Activated naive CD4-positive, alpha-beta T cell treated with Interleukin-2 at 50 U/mL for 16 hours (primary cell): ENCODE measurements around the gene TRAPPC12.
A peak's percentile ranks its signal among the peaks of the same experiment; 100 is the strongest.

Experiments
- DNase-seq: peaks from one replicate; pipeline ENCODE4 v3.0.0-alpha.2; 2020

The TRAPPC12 gene

DNA sequence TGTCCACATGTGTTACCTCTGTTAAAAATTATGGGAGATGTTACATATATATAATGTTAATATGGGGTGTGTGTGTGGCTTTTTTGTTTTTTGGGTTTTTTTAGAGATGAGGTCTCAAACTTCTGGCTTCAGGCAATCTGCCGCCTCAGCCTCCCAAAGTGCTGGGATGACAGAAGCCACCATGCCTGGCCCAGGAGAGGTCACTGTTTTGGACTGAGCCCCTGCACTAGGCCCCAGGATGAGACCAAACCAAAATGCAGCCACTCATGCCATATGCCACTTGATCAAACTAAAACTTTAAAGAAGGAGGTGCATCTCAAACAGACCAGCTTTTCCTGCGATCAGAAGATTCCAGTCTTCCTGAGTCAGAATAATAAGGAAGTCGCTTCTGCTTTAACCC is 137.3 kb downstream of the TRAPPC12 start:
- DNase-seq, result no peak

DNA sequence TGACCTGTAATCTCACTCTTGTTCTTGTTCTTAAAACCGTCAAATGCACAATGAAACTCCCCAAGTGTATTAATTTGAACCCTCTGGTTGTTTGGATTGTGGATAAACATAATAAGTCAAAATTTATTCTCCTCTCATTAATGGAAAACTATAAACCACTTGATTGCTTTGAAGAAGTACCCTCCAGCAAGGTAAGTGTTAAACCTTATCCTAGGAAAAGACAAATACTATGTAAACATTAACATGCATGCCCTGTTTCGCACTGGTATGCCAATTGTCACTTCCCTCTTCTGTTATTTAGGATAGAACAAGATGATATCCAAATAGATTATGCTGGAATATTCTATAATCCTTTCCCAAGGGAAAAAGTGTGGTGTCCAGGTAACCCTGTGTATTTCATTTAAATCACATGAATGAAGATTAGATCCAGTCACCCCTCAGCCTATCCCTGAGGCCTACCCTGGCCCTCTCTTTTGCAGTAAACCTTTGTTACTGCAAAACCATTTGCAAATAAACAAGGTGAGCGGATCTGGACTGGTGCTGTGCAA is 138.5 kb downstream of the TRAPPC12 start:
- DNase-seq, result no peak

DNA sequence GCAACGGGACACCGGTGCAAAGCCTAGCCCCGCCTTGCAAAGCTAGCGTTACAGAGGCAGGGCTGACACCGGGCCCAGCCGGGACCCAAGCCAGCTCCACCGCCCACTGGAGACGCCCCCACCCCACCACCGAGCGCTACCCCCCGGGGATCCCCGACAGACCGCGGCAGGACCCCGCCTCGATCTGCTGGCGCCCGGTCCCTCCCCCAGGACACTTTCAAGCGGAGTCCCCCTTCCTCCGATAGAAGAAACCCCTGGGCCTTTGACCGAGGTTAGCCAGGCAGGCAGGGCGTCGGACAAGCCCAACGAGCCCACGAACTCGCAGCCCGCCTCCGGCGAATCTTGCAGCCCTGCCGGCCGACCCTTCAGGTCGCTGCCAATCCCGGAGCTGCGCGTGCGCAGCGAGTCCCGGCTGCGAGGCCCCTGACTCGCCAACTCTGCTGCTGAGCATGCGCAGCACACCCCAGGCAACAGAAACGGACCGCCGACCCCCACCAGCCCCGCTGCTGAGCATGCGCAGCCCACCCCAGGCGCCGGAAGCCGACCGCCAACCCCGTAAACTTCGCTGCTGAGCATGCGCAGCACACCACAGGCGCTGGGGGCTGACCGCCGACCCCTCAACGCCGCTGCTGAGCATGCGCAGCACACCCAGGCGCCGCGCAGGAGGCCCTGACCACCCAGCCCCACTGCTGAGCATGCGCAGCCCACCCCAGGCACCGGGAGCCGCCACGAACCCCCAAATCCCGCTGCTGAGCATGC is 139.2 kb downstream of the TRAPPC12 start:
- DNase-seq, result peak; percentile 98

DNA sequence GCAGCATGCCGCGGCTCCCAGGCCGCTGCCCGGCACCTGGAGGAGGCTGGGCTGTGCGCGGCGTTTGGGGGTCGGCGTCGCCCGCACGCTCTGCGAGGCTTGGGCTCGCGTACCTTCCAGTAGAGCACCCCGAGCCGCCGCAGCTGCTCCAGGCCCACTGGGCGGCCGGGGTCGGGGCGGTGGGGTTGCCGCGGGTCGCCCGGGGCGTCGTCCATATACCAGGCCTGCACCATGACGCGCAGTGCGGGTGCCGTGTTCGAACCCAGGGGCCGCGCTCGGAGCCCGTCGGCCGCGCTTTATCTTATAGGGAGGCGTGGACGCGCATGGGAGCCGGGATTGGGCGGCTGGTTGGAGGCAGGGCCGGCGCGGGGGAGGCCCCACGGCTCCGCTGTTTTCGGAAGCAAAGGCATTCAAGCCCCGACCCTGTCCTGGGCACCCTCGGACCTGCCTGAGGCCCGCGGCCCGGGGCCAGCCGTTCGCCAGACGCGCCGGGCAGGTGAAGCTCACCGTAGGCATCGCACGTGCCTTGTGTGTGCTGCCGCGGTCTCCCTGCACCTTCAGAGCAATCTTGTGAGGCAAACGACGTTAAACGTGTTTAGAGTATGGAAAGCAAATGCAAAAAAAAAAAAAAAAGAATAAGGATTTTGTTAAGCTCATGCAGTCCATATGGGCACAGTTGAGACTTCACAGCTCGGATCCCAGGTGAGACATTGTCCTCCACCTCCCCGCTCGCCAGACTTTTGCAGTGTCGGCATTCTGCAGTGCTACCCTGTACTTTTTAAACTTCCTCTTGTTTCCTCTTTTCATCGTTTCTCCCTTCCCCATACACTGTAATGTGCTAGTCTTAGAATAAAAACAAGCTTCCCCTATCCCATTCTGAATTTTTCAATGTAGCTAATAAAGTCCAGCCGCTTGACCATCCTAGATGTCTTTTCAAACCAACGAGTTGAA is 140.0 kb downstream of the TRAPPC12 start, which contains the start of gene ADI1:
TSS of gene ADI1 (minus strand) at position 277 of the 951 bp plus-strand sequence. CDS start at position 233, 44 bp downstream.
- DNase-seq, result peak; percentile 82

DNA sequence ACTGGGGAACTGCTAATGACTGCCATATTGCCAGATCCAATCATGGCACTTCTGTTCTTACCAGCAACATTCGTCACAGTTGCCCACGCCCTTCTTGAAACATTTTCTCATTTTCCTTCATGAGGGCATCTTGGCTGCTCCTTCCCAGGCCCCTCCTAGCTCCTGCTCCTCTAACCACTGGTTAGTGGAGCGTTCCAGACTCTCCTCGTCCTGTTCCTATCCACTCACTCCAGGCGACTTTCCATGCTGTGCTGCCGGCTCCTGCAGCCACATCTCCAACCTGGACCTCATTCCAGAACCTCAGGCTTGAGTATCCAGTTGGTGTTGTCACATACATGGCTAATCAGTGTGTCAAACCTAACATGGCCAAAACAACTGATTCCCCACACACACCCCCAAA is 141.1 kb downstream of the TRAPPC12 start:
- no peak for DNase-seq

DNA sequence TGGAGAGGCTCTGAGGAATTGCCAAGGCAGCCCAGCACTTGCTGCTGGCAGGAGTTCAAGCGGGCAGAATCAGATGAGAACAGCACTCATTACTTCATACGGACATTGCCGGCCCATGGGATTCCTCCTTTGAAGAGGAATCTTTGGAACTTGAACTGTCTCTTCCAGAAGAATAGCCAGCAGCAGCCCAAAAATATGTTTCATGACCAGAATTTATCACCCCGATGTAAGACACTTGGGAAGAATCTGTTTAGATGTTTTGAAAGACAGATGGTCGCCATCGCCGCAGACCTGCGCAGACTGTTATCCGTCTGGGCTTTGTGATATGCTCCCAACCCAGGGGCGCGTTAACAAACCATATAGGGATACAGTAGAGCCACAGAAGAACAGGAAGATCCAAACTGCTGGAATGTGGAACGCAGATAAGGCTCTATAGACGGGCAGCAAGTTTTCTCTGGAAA is 143.5 kb downstream of the TRAPPC12 start:
- no peak for DNase-seq

DNA sequence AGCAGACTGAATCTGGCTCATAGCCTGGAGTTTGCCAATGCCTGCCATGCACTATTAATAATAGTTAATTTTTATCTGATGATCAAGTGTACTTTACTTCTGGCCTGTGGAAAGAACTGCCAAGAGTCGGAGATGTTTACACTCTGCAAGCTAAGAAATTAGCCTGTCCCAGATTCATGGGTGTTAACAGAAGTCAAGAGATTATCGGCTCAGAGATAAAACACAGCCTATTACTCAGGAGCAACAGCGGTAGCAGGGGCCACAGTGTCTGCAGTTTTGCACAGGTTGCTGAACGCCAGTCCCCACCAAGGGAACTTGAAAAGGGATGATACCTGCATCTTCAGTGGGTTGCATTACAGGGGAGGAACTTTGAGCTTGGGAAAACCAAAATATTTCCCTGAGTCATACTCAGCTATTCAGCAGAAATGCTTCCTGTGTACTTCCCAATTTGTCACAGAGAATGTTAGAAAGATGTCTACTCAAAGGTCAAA is 144.1 kb downstream of the TRAPPC12 start:
- DNase-seq, result no peak

DNA sequence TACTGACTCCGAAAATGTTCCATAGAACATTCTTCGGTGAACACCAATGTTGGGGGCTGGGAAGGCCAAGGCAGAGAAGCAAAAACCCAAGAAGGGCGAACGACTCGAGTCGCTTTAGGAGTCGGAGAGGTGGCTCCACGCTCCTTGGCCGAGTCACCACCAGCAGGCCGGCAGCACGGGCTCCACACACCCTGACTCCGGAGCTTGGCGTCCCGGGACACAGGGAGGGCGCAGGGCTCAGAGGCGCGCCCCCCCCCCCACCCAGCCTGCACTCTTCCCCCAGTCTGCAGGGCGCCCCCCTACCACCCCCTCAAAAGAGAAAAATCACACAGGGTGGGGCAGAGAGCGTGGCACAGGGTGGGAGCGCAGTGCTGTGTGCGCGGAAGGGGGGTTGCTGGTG is 147.4 kb downstream of the TRAPPC12 start:
- no peak for DNase-seq

DNA sequence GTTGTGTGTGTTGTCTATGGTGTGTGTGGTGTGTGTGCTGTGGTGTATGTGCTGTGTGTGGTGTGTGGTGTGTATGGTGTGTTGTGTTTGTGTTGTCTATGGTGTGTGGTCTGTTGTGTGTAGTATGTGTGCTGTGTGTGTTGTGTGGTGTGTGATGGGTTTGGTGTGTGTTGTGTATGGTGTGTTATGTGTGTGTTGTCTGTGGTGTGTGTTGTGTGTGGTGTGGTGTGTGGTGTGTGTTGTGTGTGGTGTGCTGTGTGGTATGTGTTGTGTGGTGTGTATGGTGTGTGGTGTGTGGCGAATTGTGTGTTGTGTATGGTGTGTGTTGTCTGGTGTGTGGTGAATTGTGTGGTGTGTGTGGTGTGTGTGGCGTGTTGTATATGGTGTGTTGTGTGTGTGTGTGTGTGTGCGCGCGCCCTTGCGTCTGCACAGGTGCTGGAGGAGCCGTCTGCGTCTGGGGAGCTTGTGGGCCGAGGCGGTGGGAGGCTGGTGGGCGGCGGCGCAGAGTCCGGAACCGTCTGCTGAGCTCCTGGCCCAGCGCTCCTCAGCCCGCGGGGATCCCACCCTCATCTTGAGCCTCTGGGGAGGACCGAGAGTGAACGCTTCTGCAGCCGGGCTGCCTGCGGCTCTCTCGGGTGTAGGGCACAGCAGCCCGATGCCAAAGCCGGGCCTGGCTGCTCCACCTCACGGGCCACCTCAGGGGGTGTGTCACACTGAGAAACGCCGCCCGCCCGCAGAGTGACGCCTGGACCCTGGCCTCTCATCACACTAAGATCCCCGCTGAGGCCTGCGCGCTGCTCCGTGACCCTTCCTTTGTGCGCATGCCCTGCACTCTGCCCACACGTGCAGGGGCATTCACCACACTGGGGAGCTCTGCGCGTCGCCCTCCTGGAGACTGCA is 148.6 kb downstream of the TRAPPC12 start:
- no peak for DNase-seq
